ENCODE results near the gene NEAT1. TPM values are rescaled to one million over a fixed set of nuclear protein-coding genes. Genes with fewer than 3 reads are reported as not detected.
A peak's percentile ranks its signal among the peaks of the same experiment; 100 is the strongest.

Gene NEAT1
- total and polyA plus RNA-seq, 9 of the 15 experiments (the other 6 are each of a cell fraction or from before 2014, with no cell fraction given), result 20.1 to 389 (median 62.8) TPM

DNA sequence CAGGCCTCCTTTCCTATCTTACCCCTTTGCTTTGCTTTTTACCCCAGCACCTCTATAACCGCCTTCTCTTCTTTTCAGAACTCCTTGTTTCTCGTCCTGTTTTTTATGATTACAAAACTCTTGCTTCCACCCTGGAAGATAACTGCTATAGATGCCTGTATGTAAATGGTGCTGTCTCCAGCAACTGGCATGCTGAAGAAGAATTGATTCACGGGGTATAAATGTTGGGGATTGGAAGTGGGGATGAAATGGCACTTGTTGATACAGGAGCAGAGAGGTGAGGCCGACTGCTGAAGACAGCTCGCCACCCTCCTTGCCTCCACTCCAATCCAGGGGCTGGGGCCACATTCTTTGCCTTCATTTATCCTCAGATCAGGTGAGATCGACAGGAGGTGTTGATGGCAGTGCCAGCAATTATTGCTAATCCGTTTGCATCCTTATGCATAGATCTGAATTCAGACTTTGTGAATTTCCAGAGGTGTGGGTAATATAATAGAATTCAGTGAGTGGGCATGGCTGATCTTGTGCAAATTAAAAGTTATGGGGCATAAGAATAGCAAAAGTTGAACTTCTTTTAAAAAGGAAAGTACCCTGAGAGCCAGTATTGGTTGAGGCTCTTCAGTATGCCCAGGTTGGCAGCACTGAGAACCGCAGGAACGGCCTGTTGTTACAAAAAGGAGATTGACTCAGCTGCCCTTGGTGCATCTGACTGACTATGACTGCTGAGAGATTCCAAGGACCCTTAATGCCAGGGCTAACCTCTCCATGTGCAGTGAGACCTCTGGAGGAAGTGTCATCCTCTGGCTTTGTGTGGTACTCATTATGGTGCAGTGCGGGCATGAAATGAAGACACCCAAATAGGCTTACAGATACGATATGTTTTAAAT, 5.3 kb downstream of the NEAT1 start (continued):
- TF ChIP-seq, protein P1, sequence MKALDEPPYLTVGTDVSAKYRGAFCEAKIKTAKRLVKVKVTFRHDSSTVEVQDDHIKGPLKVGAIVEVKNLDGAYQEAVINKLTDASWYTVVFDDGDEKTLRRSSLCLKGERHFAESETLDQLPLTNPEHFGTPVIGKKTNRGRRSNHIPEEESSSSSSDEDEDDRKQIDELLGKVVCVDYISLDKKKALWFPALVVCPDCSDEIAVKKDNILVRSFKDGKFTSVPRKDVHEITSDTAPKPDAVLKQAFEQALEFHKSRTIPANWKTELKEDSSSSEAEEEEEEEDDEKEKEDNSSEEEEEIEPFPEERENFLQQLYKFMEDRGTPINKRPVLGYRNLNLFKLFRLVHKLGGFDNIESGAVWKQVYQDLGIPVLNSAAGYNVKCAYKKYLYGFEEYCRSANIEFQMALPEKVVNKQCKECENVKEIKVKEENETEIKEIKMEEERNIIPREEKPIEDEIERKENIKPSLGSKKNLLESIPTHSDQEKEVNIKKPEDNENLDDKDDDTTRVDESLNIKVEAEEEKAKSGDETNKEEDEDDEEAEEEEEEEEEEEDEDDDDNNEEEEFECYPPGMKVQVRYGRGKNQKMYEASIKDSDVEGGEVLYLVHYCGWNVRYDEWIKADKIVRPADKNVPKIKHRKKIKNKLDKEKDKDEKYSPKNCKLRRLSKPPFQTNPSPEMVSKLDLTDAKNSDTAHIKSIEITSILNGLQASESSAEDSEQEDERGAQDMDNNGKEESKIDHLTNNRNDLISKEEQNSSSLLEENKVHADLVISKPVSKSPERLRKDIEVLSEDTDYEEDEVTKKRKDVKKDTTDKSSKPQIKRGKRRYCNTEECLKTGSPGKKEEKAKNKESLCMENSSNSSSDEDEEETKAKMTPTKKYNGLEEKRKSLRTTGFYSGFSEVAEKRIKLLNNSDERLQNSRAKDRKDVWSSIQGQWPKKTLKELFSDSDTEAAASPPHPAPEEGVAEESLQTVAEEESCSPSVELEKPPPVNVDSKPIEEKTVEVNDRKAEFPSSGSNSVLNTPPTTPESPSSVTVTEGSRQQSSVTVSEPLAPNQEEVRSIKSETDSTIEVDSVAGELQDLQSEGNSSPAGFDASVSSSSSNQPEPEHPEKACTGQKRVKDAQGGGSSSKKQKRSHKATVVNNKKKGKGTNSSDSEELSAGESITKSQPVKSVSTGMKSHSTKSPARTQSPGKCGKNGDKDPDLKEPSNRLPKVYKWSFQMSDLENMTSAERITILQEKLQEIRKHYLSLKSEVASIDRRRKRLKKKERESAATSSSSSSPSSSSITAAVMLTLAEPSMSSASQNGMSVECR (CRISPR knock-in tag; IDR thresholded peaks at IDR 0.05), result peak; percentile 1; the same call in 1 of the 2 replicates
- TF ChIP-seq SOX6 (IDR thresholded peaks at IDR 0.05) (no peak), SAFB2 (IDR thresholded peaks at IDR 0.05; ENCODE audit: borderline replicate concordance, low read depth, low read length, severe bottlenecking) (no peak), ZNF140 (CRISPR knock-in tag; IDR thresholded peaks at IDR 0.05) (no peak), SMARCB1 (IDR thresholded peaks at IDR 0.05; ENCODE audit: insufficient read length, low read depth) (no peak), ELF2 (CRISPR knock-in tag; IDR thresholded peaks at IDR 0.05) (0 out of 2 replicates have a peak, but pooled peaks have one; percentile 33), SMAD3 (CRISPR knock-in tag; conservative IDR thresholded peaks at IDR 0.05) (peak; percentile 70; the same call in 1 of the 2 replicates), NR4A1 (CRISPR knock-in tag; IDR thresholded peaks at IDR 0.05) (no peak), NR4A1 (tag; IDR thresholded peaks at IDR 0.05) (peak; percentile 44; the same call in 1 of the 2 replicates), CHD4 (IDR thresholded peaks at IDR 0.05; ENCODE audit: insufficient read depth, insufficient replicate concordance, low read depth, low read length, poor library complexity, severe bottlenecking) (no peak), ZNF134 (CRISPR knock-in tag; conservative IDR thresholded peaks at IDR 0.05) (0 out of 2 replicates have a peak, but pooled peaks have one; percentile 32), C11orf30 (IDR thresholded peaks at IDR 0.05; ENCODE audit: low read depth) (no peak), NR2C2 (CRISPR knock-in tag; IDR thresholded peaks at IDR 0.05) (no peak), NR2C2 (tag; IDR thresholded peaks at IDR 0.05) (no peak), CBFB (CRISPR knock-in tag; IDR thresholded peaks at IDR 0.05) (no peak)
- TF ChIP-seq, protein P2, sequence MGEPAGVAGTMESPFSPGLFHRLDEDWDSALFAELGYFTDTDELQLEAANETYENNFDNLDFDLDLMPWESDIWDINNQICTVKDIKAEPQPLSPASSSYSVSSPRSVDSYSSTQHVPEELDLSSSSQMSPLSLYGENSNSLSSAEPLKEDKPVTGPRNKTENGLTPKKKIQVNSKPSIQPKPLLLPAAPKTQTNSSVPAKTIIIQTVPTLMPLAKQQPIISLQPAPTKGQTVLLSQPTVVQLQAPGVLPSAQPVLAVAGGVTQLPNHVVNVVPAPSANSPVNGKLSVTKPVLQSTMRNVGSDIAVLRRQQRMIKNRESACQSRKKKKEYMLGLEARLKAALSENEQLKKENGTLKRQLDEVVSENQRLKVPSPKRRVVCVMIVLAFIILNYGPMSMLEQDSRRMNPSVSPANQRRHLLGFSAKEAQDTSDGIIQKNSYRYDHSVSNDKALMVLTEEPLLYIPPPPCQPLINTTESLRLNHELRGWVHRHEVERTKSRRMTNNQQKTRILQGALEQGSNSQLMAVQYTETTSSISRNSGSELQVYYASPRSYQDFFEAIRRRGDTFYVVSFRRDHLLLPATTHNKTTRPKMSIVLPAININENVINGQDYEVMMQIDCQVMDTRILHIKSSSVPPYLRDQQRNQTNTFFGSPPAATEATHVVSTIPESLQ (CRISPR knock-in tag; IDR thresholded peaks at IDR 0.05), result no peak
- TF ChIP-seq, protein P3, sequence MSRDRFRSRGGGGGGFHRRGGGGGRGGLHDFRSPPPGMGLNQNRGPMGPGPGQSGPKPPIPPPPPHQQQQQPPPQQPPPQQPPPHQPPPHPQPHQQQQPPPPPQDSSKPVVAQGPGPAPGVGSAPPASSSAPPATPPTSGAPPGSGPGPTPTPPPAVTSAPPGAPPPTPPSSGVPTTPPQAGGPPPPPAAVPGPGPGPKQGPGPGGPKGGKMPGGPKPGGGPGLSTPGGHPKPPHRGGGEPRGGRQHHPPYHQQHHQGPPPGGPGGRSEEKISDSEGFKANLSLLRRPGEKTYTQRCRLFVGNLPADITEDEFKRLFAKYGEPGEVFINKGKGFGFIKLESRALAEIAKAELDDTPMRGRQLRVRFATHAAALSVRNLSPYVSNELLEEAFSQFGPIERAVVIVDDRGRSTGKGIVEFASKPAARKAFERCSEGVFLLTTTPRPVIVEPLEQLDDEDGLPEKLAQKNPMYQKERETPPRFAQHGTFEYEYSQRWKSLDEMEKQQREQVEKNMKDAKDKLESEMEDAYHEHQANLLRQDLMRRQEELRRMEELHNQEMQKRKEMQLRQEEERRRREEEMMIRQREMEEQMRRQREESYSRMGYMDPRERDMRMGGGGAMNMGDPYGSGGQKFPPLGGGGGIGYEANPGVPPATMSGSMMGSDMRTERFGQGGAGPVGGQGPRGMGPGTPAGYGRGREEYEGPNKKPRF (IDR thresholded peaks at IDR 0.05; ENCODE audit: low read depth, low read length), result no peak
- TF ChIP-seq, protein P4, sequence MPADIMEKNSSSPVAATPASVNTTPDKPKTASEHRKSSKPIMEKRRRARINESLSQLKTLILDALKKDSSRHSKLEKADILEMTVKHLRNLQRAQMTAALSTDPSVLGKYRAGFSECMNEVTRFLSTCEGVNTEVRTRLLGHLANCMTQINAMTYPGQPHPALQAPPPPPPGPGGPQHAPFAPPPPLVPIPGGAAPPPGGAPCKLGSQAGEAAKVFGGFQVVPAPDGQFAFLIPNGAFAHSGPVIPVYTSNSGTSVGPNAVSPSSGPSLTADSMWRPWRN (IDR thresholded peaks at IDR 0.05; ENCODE audit: low read depth), result no peak

Measured in K562 (cell line).